ENCODE results near the gene PYCR2. TPM values are rescaled to one million over a fixed set of nuclear protein-coding genes. Genes with fewer than 3 reads are reported as not detected.

Gene PYCR2
- total RNA-seq (2021), result 104 TPM in 2 replicates
- long read RNA-seq, transcript PYCR2-208 (6 exons, 1,549 nt), result minor isoform, 27 of 370 reads
- long read RNA-seq, transcript PYCR2-201 (7 exons, 1,689 nt), result major isoform, 278 of 370 reads
- long read RNA-seq, partial matches to known transcripts, result 21 of 370 reads
- long read RNA-seq, other reads (novel, unspliced or antisense), result 44 of 370 reads

DNA sequence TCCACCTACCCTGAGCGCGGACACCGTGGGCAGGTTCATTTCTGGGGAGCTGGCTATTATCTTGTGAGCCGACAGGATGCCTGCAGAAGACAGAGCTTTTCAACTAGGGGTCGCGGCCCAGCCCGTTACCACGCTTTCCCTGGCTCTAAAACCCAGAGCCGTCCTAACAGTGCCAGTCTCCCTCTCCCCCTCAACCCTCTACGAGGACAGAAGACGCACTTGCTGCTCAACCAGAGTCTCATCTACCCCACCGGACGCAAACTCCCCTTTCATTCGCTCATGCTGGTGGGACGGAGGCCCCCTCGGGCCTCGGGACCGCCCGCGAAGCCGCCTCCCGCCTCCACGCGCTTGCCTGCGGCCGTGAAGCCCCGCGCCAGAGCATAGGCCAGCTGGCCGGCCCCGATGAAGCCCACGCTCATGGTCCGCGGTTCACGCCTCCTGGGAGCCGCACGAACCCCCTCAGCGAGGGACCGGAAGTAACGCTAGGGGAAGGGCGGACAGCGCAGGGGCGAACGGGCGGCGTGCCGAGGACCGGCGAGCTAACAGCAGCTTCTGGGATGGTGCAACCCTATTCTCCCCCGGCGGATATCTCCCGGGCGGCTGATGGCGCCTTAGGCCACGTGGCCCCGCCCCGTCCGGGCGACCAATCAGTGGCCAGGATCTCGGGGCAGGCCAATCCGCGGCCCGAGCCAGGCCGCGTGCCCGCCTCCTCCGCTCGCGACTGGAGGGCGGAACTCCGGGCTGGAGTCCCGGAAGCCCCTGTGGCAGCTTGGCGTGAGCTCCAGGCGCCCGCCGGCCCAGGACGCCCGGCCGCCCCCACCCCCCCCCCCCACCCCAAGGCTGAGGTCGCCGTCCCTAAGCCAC lies at the start of gene PYCR2:
TSS of gene PYCR2 (minus strand) at position 559 of the 864 bp plus-strand sequence. CDS start at position 419, 140 bp downstream.
- no CpG with 5 or more reads among the region's 80 CpGs for WGBS (ENCODE audit: extremely low coverage, insufficient read length, low lambda C conversion rate)
- H3K79me2 ChIP-seq (ENCODE audit: insufficient read depth, low read length), result peaks cover 5% of the 10 kb centered on the region; the same call in 1 of the 2 replicates
- no peak within 1 kb of the TSS for H4K5ac ChIP-seq (ENCODE audit: insufficient read length, low read depth, low read length)
- H3K9me3 ChIP-seq (ENCODE audit: control insufficient read depth, low read depth, low read length), result no peaks in the 10 kb centered on the region
- H4K20me1 ChIP-seq (ENCODE audit: control insufficient read depth, insufficient read depth, insufficient read length), result peaks cover 3% of the 10 kb centered on the region
- H2BK120ac ChIP-seq (ENCODE audit: low read depth, low read length, poor library complexity, severe bottlenecking), result no peak within 1 kb of the TSS
- no peaks in the 10 kb centered on the region for H3K79me1 ChIP-seq (ENCODE audit: insufficient read depth, low read depth, low read length, poor library complexity, severe bottlenecking)
- no peak within 1 kb of the TSS for H3K23ac ChIP-seq (ENCODE audit: insufficient read length, low read depth, low read length)
- peak within 1 kb of the TSS; percentile 35 for H3K18ac ChIP-seq (ENCODE audit: insufficient read length, low read depth, low read length)
- H2AFZ ChIP-seq (ENCODE audit: low read length), result no peak within 1 kb of the TSS
- H3K27me3 ChIP-seq (ENCODE audit: insufficient read depth, low read length), result no peaks in the 10 kb centered on the region
- H3K56ac ChIP-seq (ENCODE audit: insufficient read length, low read depth, low read length), result no peak within 1 kb of the TSS
- Mint-ChIP-seq H3K27ac (peak within 1 kb of the TSS; percentile 93 to 98 (median 94)), H3K27me3 (ENCODE audit: low read depth) (no peaks in the 10 kb centered on the region), H3K4me3 (peak within 1 kb of the TSS; percentile 96 to 98), H3K9me3 (no peaks in the 10 kb centered on the region), H3K4me1 (peaks cover 12 to 19% of the 10 kb centered on the region in 2 experiments), H3K36me3 (ENCODE audit: insufficient read depth in 1 of 3, low read depth in 3 of 3) (peaks cover 38 to 44% (median 38%) of the 10 kb centered on the region in 3 experiments; a peak in 6 of 7 replicates)
- H3K4me2 ChIP-seq (ENCODE audit: insufficient read depth, insufficient read length, low read length), result peak within 1 kb of the TSS; percentile 79
- H2BK20ac ChIP-seq (ENCODE audit: low read depth, low read length, poor library complexity, severe bottlenecking), result no peak within 1 kb of the TSS
- peak within 1 kb of the TSS; percentile 80 for H3K9ac ChIP-seq (ENCODE audit: extremely low read depth, insufficient read length, low read length)
- no peak within 1 kb of the TSS for H4K8ac ChIP-seq (replicated peaks; ENCODE audit: insufficient read length, low read depth, low read length)
- H3K23me2 ChIP-seq (ENCODE audit: insufficient read length, low read depth, low read length, poor library complexity, severe bottlenecking), result peaks cover 4% of the 10 kb centered on the region
- peak; percentile 96 for DNase-seq
- H3K14ac ChIP-seq (ENCODE audit: insufficient read depth, low read length), result peak within 1 kb of the TSS; percentile 81
- no peak within 1 kb of the TSS for H2AK5ac ChIP-seq (ENCODE audit: insufficient read length, low read length)
- H2BK5ac ChIP-seq (ENCODE audit: insufficient read length, low read length), result no peak within 1 kb of the TSS
- H2BK15ac ChIP-seq (ENCODE audit: low read depth, low read length), result no peak within 1 kb of the TSS
- TF ChIP-seq, protein P1, sequence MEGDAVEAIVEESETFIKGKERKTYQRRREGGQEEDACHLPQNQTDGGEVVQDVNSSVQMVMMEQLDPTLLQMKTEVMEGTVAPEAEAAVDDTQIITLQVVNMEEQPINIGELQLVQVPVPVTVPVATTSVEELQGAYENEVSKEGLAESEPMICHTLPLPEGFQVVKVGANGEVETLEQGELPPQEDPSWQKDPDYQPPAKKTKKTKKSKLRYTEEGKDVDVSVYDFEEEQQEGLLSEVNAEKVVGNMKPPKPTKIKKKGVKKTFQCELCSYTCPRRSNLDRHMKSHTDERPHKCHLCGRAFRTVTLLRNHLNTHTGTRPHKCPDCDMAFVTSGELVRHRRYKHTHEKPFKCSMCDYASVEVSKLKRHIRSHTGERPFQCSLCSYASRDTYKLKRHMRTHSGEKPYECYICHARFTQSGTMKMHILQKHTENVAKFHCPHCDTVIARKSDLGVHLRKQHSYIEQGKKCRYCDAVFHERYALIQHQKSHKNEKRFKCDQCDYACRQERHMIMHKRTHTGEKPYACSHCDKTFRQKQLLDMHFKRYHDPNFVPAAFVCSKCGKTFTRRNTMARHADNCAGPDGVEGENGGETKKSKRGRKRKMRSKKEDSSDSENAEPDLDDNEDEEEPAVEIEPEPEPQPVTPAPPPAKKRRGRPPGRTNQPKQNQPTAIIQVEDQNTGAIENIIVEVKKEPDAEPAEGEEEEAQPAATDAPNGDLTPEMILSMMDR (conservative IDR thresholded peaks at IDR 0.05), result no peak
- no peak within 1 kb of the TSS for H4K91ac ChIP-seq (ENCODE audit: insufficient read length, low read depth, low read length)
- no peak within 1 kb of the TSS for H3K4ac ChIP-seq (ENCODE audit: low read depth, low read length)
- no peaks in the 10 kb centered on the region for H3K4me1 ChIP-seq (ENCODE audit: insufficient read depth, low read length)
- no peak within 1 kb of the TSS for H3K27ac ChIP-seq (ENCODE audit: insufficient read length, low read depth, low read length)
- no peak within 1 kb of the TSS for H3T11ph ChIP-seq (ENCODE audit: low read length)
- H2BK12ac ChIP-seq (ENCODE audit: insufficient read length, low read depth, low read length), result no peak within 1 kb of the TSS
